ENCODE results near the gene CRIM1.

The CRIM1 gene

DNA sequence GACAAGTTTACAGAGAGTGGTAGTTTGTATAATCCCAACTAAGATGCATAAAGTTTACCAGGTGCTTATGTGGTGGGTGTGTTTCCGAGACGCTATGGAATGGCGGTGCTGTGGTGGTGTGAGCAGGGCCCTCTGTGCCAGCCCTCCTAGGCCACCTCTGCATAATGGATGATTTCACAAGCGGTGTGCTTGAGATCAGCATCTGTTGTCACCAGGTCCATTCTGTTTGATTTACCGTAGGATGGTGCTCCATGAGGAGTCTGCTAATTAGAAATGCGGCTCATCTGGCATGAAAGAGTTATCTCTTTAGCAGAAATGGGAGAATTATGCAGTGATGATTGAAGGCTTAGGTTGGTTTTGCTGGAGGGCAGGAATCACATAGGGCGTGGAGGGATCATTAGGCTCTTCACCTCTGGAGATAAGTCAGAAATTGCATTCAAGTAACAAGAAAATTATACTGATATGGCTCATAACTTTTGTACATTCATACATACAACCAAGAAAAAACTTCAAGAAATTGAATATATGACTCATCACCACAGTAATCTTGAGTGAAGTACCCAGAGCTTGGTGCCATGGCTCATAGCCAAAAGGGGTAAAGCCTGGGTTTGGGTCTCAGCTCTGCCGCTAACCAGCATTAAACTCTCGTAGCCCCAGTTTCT is 41.4 kb downstream of the CRIM1 start:
- DNase-seq, result no peak

DNA sequence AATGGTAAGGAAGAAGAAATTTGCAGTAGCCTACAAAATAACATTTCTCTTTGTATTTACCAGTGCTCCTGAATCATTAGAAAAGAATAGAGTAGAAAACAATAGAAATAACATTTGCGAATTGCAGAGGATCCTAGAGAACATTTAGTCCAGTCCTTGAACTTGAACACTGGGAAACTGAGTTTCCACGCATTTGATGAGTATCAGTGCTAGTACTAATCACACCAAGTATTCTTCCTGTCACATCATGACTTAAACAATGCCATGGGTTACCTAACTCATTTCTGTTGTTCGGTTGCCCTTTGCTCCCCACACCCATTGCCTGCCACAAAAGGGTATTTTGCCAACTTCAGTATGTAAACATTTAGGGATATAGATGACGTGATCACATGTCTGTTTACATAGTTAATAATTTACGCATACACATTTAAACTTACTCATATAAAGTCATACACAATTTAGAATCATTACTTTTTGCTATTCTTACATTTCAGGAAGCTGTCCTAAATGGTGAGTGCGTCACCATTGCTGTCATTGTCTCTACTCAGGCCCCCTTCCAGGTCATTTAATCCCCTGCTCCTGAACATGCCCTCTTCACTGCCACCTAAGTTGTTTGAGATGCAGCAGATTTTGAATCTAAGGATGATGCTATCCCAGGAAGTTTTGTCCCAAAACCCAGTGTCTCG is 42.3 kb downstream of the CRIM1 start:
- no peak for DNase-seq

DNA sequence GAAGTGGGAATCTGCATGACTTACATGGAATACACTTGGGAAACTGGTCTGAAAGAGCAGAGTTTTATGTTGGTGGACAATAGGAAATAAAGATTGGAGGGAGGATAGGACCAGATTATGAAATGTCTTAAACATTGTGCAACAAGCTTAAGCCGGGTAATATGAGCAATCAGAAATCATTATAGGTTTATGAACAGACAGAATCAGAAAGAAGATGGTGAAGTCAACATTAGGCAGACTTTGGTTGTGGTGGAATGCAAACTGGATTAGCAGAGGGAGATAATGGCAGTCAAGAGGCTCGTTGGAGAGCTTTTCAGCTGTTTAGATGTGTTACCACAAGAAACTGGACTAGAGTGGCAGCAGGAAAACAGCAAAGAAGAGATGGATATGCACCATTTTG is 43.5 kb downstream of the CRIM1 start:
- DNase-seq, result no peak

DNA sequence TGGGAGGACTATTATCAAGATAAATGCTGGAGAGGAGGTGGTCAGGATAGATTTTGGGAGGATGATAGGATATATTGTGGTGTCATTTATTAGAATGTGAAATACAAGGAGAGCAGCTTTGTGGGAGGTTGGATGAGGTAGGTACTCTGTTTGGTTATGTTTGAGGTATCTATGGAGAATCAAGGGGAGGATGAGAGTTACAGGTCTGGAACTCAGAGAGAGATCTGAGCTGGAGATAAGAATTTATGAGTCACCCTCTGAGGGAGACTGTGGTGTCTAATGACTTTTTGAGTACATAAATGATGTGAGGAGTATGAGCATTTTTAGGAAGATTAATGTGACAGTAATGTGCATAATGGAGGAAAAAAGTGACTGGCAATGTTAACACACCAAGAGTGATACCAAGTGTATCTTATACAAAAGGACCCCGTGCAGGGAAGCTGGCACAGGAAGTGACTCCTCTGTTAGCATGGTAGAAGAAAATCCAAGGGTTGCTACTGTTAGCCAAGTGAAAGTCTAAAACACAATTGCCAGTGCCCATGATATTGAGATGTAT is 48.2 kb downstream of the CRIM1 start:
- no peak for DNase-seq

DNA sequence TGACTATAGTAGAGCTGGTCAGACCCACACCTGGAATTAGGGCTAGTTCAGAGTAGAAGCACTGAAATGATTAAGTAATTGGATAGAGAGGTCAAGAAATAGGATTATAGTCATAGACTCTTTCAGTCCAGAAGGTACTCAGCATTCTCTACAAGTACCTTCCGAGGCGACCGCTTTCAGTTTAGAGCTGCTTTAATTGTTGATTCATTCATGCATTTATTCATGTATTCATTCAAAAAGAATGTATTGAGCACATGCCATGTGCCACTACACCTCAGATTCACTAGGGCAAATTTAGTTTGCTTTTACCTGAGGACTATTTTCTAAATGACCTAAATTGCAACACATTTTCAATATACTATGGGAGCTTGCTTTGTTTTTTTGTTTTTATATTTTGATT is 48.7 kb downstream of the CRIM1 start:
- no peak for DNase-seq

DNA sequence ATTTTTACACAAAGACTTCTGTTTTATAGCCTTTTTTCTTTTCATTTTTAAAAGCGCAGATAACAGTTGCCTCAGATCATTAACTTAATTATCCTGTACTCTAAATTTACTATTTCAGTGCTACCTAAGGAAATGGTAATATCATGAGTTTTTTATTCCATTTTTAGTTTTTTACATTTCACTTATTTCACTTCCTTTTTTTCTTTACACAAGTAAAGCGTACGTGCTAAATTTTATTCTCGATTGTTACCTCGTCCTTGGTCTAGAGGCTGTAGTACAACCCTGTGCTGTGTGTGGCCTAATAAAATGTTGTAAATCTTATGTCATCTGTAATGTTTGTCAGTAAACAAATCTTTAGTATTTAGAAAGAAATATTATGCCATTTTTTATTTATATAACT is 49.2 kb downstream of the CRIM1 start:
- DNase-seq, result no peak

DNA sequence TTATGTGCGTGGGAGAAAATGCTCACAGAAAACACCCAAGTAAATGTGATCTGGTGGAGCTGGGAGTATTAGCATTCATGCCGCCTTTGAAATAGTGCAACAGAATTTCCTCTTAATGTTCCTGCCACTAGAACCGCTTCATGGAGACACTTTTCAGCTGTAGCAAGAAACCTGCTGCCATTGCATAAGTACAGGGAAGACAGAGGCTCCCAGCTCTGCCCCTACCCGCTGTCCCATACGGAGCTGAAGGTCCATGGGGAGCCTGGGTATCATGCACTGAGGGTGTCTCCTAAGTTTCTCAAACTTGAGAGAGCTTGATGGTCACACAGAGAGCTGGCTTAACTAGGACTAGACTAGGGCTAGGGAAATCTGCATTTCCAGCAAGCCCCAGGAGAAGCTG is 49.6 kb downstream of the CRIM1 start:
- DNase-seq, result no peak

DNA sequence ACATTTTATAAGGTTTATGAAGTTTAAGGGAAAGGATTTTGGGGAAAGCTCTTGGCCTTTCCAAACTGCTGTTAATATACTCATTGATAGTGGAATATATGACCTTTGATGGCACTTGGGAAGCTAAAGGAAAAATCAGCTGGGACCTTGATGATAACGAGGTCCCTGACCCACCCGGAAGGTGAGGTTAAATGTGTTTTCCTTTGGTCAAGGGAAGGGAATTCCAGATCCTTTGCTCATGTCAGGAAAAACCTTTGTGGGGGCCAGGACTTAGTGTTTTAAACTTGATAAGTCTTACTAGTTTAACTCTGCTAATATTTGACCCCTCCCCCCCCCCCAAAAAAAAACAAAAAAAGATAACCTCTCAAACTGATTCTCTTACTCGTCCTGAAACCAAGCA is 50.7 kb downstream of the CRIM1 start:
- no peak for DNase-seq

DNA sequence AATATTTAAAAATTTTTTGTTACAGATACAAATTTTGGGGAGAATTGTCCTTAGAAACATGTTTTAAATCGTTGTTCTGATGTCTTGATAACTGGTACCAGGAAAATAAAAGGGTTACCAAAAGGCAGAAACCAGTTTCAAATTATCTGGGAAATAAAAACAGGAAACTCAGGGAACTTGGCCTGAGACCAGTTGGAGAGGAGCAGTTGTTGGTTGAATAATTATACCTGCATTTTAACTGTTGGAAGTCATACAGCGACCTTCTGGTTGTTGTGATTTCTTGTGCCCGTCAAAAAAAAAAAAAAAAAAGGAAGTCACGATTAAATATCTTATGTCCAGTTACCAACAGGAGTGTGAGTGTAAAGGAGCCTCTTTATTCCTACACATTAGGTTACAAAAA is 51.8 kb downstream of the CRIM1 start:
- DNase-seq, result no peak

DNA sequence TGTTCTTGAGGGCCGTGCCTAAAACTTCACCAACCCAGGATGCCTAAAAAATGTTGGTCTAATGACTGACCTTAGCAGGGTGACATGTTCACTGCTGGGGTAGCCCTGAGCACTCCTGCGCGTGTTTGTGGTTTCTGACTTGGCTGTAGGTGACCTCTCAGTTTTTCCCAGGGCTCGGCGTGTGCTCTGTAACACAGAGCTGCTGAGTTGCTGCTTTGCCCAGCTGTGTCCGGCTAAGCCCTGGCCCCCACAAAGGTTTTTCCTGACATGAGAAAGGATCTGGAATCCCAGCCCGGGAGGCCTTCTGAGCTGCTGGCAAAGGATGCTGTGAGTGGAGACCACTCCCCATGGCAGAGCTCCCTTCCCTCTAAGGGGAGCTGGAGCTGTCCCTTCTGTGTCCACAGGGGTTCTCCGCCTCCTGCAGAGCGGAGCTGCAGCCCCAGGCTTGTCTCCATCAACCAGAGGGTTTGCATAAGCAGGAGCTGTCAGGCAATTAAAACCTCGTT is 52.7 kb downstream of the CRIM1 start:
- no peak for DNase-seq

DNA sequence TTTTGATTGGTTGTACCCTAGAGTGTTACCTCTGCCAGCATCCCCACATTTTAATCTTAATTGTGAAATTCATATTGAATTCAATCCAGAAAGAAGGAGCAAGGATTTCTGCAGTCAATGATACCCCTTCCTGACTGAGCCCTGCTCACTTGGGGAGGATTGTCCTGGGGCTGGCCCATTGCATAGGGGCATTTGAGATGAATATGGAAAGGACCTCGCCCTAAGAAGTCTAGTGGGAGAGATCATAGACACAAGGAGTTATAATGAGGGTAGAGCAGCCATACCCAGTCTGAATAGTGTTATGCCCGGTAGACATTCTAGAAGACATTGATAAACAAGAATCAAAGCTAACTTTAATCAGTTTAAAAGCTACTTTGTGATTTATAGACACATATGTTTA is 53.8 kb downstream of the CRIM1 start:
- no peak for DNase-seq

DNA sequence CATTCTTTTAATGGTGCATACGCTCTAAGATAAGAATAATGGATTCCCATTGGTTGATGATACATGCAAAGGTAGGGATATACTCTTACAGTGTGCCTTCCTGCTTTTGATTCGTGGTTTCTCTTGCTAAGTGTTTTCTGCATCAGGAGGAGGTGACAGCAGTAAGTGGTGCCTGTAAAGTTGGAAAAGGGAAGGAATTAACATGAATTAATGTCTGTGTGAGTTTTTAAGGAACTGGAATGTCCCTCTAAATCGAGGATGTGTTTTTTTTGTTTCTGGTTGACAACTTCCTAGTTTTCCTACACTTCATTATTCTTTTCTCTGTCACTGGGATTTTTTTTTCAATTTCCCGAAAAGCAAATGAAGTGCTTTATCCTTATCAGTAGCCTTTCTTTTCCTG is 54.4 kb downstream of the CRIM1 start:
- DNase-seq, result no peak

DNA sequence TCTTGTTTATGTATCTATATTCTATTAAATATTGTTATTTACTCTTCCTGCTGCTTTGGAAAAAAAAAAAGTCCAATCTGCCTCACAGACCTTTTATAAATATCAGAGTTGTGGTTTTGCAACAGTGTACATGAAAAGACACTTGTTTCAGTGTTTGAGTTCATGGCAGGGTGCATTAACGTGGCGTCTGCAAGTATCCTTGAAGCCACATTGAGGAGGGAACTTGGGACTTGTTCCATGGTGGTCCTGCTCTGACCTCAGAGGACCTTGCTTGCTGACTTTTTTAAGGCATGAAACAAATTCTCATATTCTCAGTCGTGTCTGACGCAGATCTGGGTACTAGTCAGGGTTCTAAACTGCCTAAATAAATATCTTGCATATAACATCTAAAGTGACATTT is 55.1 kb downstream of the CRIM1 start:
- DNase-seq, result no peak

DNA sequence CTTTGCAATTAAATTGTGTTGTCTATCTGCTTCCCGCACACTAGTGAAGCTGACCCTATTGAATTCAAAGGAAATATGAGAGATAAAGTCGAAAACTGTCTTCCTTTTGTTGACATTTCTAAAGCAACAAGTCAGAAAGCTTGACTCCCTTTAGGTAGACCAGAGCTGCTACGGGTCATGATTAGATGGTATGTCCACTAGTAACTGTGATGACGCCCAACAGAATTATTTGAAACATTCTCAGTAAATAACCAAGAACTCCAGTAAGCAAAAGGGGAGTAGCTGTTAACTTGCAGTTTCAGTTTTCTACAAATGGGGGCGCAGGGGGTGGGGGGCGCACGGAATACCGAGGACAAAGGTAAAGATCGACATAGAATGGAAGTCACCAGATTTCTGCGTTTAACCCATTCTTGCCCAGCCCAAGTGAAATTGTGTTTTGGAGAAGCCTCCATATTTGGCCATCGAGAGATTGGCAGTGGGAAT is 56.4 kb downstream of the CRIM1 start:
- DNase-seq, result no peak

DNA sequence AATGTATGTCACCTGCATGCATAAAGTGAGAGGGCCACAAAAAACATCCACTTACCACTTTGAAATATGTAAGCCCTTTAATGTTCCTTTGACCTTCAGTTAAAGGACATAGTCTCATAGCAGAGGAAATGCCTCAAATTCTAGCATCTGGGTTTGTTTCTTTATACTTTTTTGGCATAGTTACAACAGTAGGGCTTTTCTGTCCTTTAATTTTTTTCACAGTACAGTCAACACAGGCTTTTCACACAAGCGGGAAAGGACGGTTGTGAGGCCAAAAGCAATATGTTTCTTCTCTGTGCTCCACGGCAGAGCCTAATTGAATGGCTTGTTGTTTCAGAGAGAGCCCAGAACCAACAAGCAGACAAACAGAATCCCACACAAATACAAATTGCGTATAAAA is 57.6 kb downstream of the CRIM1 start:
- no peak for DNase-seq

DNA sequence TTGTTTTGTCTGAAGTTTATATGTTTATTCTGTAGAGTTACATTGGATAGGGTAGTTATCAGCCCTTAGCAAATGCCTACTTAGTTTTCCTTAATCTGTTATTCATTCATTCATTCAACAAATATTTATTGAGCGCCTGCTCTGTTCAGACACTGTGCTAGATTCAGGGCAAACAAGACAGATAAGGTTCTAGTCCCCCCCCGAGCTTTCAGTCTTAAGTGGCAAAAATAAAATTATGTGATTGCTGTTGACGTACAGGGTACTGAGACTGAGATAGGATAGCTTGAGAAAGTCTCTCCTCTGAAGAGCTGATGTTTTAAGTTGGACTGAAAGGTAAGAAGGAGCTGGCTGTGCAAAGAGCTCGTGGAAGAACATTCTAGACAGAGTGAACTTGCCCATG is 58.7 kb downstream of the CRIM1 start:
- DNase-seq, result no peak

DNA sequence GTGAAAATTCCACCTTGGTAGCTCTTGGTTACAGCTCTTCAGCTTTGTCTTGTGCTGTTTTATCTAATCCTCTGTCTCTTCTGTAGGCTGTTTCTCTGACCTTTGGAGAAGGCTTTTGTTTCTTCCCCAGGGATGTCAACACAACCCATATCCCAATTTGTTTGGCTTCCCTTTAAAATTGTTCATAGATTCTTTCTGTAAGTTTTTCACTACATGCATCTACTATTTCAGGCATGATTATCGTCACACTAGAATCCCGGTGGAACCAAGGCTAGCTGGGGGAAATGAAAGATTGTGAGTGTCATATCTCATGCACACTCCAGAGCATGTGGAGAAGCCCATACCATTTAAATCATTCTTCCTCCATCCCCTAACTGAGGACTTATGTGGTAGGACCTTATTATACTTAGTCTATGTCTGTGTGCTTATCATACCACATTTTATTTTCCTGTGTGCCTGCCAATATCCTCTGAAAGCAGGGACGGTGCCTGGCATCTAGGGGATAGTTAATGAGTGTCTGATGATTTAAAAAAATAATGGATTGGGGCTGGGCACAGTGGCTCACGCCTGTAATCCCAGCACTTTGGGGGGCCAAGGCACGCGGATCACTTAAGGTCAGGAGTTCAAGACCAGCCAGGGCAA is 59.9 kb downstream of the CRIM1 start:
- no peak for DNase-seq

DNA sequence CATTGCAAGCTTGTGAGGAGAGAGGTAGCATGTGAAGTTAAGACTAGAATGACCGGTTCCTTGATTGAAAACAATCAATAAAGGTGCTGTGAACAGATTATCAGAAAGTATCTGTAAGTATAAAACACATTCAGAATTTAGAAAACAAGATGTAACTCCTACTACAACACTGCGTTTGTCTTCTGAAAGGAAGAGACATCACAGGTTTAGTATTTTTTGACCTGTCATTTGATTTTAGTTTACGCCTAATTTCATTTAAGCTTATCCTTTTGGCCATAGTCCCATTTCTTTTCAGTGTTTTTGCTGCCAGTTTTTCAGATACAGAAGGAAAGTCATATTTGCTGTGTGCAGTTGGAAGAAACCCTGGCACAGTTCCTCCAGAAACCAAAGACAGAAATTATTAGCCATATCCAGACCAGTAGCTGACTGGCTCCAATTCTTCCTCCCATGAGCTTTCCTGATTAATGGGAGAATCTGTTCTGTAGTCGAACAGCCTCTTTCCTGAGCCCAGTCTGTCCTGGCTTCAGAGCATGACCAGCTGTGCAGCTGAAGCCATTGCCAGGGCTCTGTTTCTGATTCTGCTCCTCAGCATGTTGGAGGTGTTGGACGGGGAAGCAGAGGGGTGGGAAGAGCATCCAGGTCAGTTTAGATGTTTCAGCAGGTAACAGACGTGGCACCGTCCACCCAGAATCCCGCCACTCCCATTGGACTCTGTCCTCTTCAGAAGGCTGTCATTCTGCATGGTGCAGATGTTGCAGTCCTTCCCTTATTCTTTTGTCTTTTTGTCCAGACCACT is 61.0 kb downstream of the CRIM1 start:
- no peak for DNase-seq

DNA sequence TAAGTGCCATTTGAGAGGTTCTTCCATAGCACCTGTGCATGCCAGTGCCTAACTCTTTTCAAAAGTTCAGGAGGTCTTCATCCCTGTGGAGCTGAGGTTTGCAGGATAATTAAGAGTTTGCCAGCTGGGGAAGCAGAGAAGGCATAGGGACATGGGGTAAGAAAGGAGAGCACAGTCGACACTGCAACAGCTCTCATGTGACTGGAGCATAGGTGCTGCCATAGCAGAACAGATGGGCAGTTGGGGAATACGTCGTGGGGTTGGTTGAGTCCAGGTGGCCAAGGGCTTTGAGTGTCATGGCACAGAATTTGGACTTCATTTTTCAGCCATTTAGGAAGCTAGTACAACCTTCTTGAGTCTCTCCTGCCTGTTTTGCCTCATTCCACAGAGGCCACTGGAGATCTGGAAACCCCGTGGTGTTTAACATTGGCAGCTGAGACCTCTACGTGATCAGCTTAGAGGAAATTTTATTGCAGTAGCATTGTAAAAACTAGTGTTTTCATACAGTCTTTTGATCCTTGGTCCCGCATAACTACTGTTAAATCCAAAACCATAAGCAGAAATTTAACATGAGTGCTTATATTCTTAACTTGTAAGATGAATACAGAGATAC is 65.1 kb downstream of the CRIM1 start:
- no peak for DNase-seq

DNA sequence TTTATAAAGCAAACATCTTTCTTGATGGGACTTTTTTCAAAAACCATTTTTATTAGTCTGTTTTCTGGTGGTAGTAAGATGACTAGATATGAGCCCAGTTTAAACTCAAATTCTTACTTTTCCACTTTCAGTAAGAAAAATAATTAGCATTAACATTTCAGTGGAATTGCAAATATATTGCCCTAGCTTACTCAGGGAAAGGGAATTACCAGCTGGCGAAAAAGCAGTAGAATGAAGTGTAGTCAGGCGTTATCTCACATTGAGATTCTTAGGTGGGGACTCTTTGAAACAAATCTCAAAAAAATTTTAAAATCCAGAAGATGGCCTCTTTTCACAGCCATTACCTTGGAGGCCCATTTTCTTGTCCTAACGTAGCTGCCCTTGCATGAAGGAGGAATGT is 65.8 kb downstream of the CRIM1 start:
- DNase-seq, result no peak

DNA sequence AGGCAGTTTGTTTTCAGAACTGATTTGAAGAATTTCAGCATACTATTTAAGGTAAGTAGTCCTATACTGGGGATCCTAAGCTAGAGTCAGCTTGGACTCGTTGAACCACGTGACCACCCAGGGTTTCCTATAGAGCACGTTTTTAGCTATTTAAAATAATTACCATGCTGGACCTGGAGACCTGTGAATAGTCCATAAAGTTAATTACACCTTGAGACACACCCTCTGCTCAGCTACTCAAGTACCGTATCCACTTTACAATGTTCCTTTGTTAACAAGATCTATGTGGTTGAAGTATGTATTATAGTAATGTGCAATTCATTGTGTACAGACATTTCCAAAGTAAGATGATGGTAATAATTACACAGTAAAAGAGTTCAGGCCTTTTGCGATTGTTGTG is 67.6 kb downstream of the CRIM1 start:
- DNase-seq, result peak; percentile 60

DNA sequence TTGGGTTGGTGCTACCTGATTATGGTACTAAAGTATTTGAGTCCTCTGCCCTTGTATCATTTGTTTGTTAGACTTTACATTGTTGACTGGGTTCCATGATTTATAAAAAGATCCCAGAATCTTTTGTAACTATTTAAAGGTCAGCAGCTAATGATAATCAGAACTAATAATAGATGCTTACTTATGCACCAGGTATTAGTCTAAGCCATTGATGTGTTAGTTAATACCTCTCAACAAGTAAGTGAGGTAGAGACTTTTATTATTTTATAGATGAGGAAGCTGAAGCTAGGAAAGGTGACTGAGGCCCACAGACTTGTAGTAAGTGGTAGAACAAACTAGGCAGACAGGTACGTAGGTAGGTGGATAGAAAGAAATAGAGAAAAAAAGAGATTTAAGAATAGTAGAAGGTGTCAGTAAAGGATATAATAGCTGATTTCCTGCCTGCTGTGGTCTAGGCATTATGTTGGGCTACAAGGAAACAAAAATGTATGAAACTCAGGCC is 68.1 kb downstream of the CRIM1 start:
- no peak for DNase-seq
